Panc1 (cell line): ENCODE measurements around the gene MRPS33.
"Not testable (repeated sequence)": the region's sequence is repeated elsewhere in the genome, so short reads cannot be mapped to it uniquely, and the experiment has no call there.

Source experiments
- CTCF ChIP-seq: fragments of 450-650 bp; IDR thresholded peaks from 2 replicates; pipeline ENCODE4 v1.5.1; 2017; ENCODE audit warnings: mild to moderate bottlenecking
- POLR2AphosphoS5 ChIP-seq: IDR thresholded peaks from 2 replicates; pipeline ENCODE4 v1.6.1; 2012; ENCODE audit warnings: mild to moderate bottlenecking, low read depth, low read length, moderate library complexity
- REST ChIP-seq, 2 experiments: IDR thresholded peaks; 2 replicates each; pipeline ENCODE4 v1.6.1; 2011 to 2012; ENCODE audit warnings: low read depth in 2 of 2, control low read depth in 1 of 2, low read length in 1 of 2, mild to moderate bottlenecking in 1 of 2, moderate library complexity in 1 of 2; ENCODE audit not compliant: insufficient read depth in 1 of 2
- SIN3A ChIP-seq: IDR thresholded peaks from 2 replicates; pipeline ENCODE4 v1.6.1; 2012; ENCODE audit warnings: low read depth, mild to moderate bottlenecking, low read length, moderate library complexity, borderline replicate concordance; ENCODE audit not compliant: insufficient read depth
- TCF7L2 ChIP-seq: IDR thresholded peaks from 2 replicates; pipeline ENCODE4 v1.6.1; 2011; ENCODE audit warnings: mild to moderate bottlenecking, low read depth, low read length, inconsistent platforms

GRCh38 chr7:141032539-141033323 is 18.0 kb upstream of the MRPS33 start:
- TF ChIP-seq SIN3A; CTCF; POLR2AphosphoS5; REST (IDR thresholded peaks at IDR 0.05; ENCODE audit: insufficient read depth in 1 of 2, low read depth in 2 of 2, low read length in 1 of 2); TCF7L2: not testable (repeated sequence)
